Mesendoderm (in vitro differentiated cells): Measurements from ENCODE around the gene MTPN.

ENCODE experiments used
- DNase-seq: peaks from one replicate; pipeline ENCODE4 v3.0.0; 2013
- H2AK5ac ChIP-seq: 2 replicates; pipeline ENCODE4 v1.6.1; 2013; ENCODE audit warnings: low read length, inconsistent platforms
- H2BK120ac ChIP-seq: 2 replicates; pipeline ENCODE4 v1.6.1; 2013; ENCODE audit warnings: low read depth, mild to moderate bottlenecking, low read length, moderate library complexity, mixed read lengths
- H2BK15ac ChIP-seq: replicated peaks from 2 replicates; pipeline ENCODE4 v1.6.1; 2013; ENCODE audit warnings: low read depth, mild to moderate bottlenecking, moderate library complexity
- H2BK5ac ChIP-seq: 2 replicates; pipeline ENCODE4 v1.6.1; 2013; ENCODE audit warnings: low read length, inconsistent platforms
- H3K18ac ChIP-seq: 2 replicates; pipeline ENCODE4 v1.6.1; 2013; ENCODE audit warnings: mild to moderate bottlenecking, low read length, mixed read lengths
- H3K23ac ChIP-seq: one replicate; pipeline ENCODE4 v1.6.1; 2013; ENCODE audit warnings: low read length
- H3K27ac ChIP-seq: 2 replicates; pipeline ENCODE4 v1.5.1; 2013; ENCODE audit warnings: low read depth, mild to moderate bottlenecking, inconsistent platforms, low read length, moderate library complexity
- H3K27me3 ChIP-seq: 2 replicates; pipeline ENCODE4 v1.6.1; 2013; ENCODE audit warnings: low read length, control low read depth, mild to moderate bottlenecking, inconsistent platforms; ENCODE audit not compliant: insufficient read depth, poor library complexity
- H3K36me3 ChIP-seq: 2 replicates; pipeline ENCODE4 v1.6.1; 2013; ENCODE audit warnings: low read length, inconsistent platforms; ENCODE audit not compliant: control insufficient read depth, insufficient read depth
- H3K4ac ChIP-seq: one replicate; pipeline ENCODE4 v1.6.1; 2013; ENCODE audit warnings: low read depth, mild to moderate bottlenecking, low read length, moderate library complexity
- H3K4me1 ChIP-seq: 2 replicates; pipeline ENCODE4 v1.6.1; 2013; ENCODE audit warnings: low read depth, low read length, inconsistent platforms; ENCODE audit not compliant: control insufficient read depth
- H3K4me2 ChIP-seq: 2 replicates; pipeline ENCODE4 v1.6.1; 2013; ENCODE audit warnings: low read length
- H3K4me3 ChIP-seq: 2 replicates; pipeline ENCODE4 v1.5.1; 2013; ENCODE audit warnings: mild to moderate bottlenecking, low read length
- H3K56ac ChIP-seq: one replicate; pipeline ENCODE4 v1.6.1; 2013; ENCODE audit warnings: low read length
- H3K79me1 ChIP-seq: 2 replicates; pipeline ENCODE4 v1.6.1; 2013; ENCODE audit warnings: low read length, inconsistent platforms
- H3K79me2 ChIP-seq: 2 replicates; pipeline ENCODE4 v1.6.1; 2013; ENCODE audit warnings: mild to moderate bottlenecking, low read length; ENCODE audit not compliant: control insufficient read depth, insufficient read depth
- H3K9ac ChIP-seq: 2 replicates; pipeline ENCODE4 v1.6.1; 2013; ENCODE audit warnings: low read length, inconsistent platforms
- H4K5ac ChIP-seq: one replicate; pipeline ENCODE4 v1.6.1; 2013; ENCODE audit warnings: low read length
- H4K8ac ChIP-seq: one replicate; pipeline ENCODE4 v1.6.1; 2013; ENCODE audit warnings: low read depth, mild to moderate bottlenecking, control low read depth, low read length, moderate library complexity
- WGBS: extraction: QIAGEN DNeasy Blood & Tissue Kit; methylation state at CpG from one replicate; pipeline ENCODE4 v1.1.7; 2013; ENCODE audit warnings: low lambda C conversion rate, missing lambda C conversion rate; ENCODE audit not compliant: insufficient coverage; ENCODE audit errors: extremely low coverage; 5-methylcytosine and 5-hydroxymethylcytosine counted together

Gene MTPN

GRCh38 chr7:136004083-136004482 lies 26.9 kb upstream of the MTPN start:
- Histone ChIP-seq H3K56ac (no peak overlapping the region), H3K23ac (no peak overlapping the region), H3K36me3 (no peaks in the 10 kb centered on the region), H3K79me1 (no peaks in the 10 kb centered on the region), H2BK5ac (no peak overlapping the region), H3K18ac (no peak overlapping the region), H2AK5ac (no peak overlapping the region), H3K79me2 (no peaks in the 10 kb centered on the region), H2BK15ac (no peak overlapping the region), H3K27ac (no peak overlapping the region), H3K27me3 (no peaks in the 10 kb centered on the region), H3K4me3 (no peak overlapping the region), H3K4me1 (no peaks in the 10 kb centered on the region), H3K4me2 (no peak overlapping the region), H2BK120ac (no peak overlapping the region), H4K8ac (no peak overlapping the region), H4K5ac (no peak overlapping the region), H3K9ac (no peak overlapping the region), H3K4ac (no peak overlapping the region)
- no CpG with 5 or more reads among the region's 3 CpGs for WGBS
- DNase-seq: no peak

DNA sequence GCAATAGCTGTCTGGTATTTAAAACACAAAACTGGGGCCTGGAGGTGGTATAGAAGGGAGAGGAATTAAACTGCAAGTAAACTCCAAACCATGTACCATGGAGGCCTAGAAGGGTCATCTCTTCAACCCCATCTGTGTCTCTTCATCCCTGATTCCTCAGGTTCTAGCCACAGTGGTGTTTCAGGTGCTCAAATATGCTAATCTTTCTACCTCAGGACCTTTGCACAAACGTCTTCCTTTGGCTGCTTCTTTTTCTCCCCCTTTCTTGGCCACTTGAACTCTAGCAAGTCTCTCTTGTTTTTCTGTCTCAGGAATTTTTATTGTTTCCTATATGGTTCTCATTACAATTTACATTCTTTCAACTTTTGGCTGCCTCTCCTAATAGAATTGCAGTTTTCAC lies 25.6 kb upstream of the MTPN start:
- H3K4me3 ChIP-seq: no peak overlapping the region
- no peak overlapping the region for H4K8ac ChIP-seq
- no peak for DNase-seq
- no peak overlapping the region for H3K27ac ChIP-seq
- no peaks in the 10 kb centered on the region for H3K79me2 ChIP-seq
- no peak overlapping the region for H2BK120ac ChIP-seq
- H3K4me1 ChIP-seq: no peaks in the 10 kb centered on the region
- no peak overlapping the region for H3K4ac ChIP-seq
- H3K18ac ChIP-seq: no peak overlapping the region
- no peak overlapping the region for H3K9ac ChIP-seq
- H2BK15ac ChIP-seq: no peak overlapping the region
- no CpG with 5 or more reads among the region's 1 CpG for WGBS
- H3K23ac ChIP-seq: no peak overlapping the region
- no peak overlapping the region for H3K4me2 ChIP-seq
- no peaks in the 10 kb centered on the region for H3K36me3 ChIP-seq
- H3K79me1 ChIP-seq: no peaks in the 10 kb centered on the region
- no peaks in the 10 kb centered on the region for H3K27me3 ChIP-seq
- no peak overlapping the region for H2AK5ac ChIP-seq
- H4K5ac ChIP-seq: no peak overlapping the region
- H3K56ac ChIP-seq: no peak overlapping the region
- no peak overlapping the region for H2BK5ac ChIP-seq

GRCh38 chr7:136000288-136000913 lies 23.2 kb upstream of the MTPN start:
- Histone ChIP-seq H3K18ac (no peak overlapping the region), H3K23ac (no peak overlapping the region), H3K79me2 (no peaks in the 10 kb centered on the region), H2AK5ac (no peak overlapping the region), H3K79me1 (no peaks in the 10 kb centered on the region), H3K4ac (no peak overlapping the region), H4K8ac (no peak overlapping the region), H3K9ac (no peak overlapping the region), H2BK120ac (no peak overlapping the region), H4K5ac (no peak overlapping the region), H3K4me3 (no peak overlapping the region), H3K4me1 (no peaks in the 10 kb centered on the region), H3K27me3 (no peaks in the 10 kb centered on the region), H3K4me2 (no peak overlapping the region), H3K36me3 (no peaks in the 10 kb centered on the region), H3K56ac (no peak overlapping the region), H2BK15ac (no peak overlapping the region), H3K27ac (no peak overlapping the region), H2BK5ac (no peak overlapping the region)
- no CpG with 5 or more reads among the region's 3 CpGs for WGBS
- no peak for DNase-seq

GRCh38 chr7:135998081-135998480 lies 20.9 kb upstream of the MTPN start:
- Histone ChIP-seq H3K79me1 (no peaks in the 10 kb centered on the region), H3K4me1 (no peaks in the 10 kb centered on the region), H3K4me3 (no peak overlapping the region), H3K36me3 (no peaks in the 10 kb centered on the region), H2BK15ac (no peak overlapping the region), H3K4ac (no peak overlapping the region), H3K9ac (no peak overlapping the region), H3K23ac (no peak overlapping the region), H2BK5ac (no peak overlapping the region), H3K27ac (no peak overlapping the region), H3K18ac (no peak overlapping the region), H3K4me2 (no peak overlapping the region), H2BK120ac (no peak overlapping the region), H3K27me3 (no peaks in the 10 kb centered on the region), H3K79me2 (no peaks in the 10 kb centered on the region), H4K5ac (no peak overlapping the region), H2AK5ac (no peak overlapping the region), H3K56ac (no peak overlapping the region), H4K8ac (no peak overlapping the region)
- DNase-seq: no peak

DNA sequence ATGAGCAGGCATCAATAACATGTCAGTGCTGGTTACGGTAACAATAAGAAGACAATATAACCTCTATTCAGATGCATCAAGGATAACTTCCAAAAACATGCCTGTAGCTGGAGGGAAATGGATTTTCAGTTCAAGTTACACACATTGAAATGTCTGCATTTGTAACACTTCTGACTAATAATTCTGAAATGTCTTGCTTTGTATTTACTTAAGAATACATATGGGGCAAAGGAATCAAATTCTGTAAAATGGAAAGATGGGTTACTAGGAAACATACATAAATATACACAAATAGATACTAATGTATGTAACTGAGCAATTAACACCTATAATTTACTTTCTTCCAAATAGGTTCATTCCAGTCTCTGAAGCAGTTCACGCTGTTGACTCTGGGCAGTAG lies 18.6 kb upstream of the MTPN start:
- H3K4ac ChIP-seq: no peak overlapping the region
- no peak overlapping the region for H4K8ac ChIP-seq

DNA sequence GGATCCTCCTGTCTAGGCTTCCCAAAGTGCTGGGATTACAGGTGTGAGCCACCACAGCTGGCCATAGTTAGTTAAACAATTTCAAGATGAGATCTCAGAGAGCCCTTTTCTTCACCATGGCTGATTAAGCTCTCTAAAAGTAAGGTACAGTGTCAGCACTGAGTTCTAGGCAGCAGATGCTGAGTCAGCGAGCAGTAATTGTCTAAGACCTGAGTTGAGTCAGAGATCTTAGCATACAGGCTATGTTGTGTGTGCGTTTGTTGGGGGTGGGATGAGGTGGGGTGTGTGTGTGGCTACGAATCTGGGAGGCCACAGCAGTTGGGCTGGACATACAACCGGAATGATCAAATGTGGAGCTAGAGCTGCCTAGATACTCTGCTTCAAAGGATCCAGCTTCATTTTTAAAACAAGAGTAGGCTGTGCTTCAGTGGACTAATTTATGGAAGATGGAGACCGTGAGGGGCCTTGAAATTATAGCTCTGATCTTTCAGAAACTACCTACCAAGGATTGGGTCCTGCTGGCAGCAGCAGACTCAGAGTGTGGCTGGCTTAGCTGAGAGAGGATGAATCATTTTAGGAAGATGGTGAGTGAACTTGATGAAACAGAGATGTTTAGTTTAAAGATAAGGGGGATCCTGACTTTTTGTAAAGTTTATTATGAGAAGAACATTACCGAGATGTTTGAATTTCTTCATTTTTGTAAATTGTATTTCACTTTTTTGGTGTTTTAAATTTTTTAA lies 17.5 kb upstream of the MTPN start:
- no peaks in the 10 kb centered on the region for H3K79me2 ChIP-seq
- no peak for DNase-seq
- no peak overlapping the region for H2BK15ac ChIP-seq
- H3K18ac ChIP-seq: no peak overlapping the region
- no peak overlapping the region for H4K5ac ChIP-seq
- H3K4ac ChIP-seq: no peak overlapping the region
- no peak overlapping the region for H3K56ac ChIP-seq
- H3K9ac ChIP-seq: no peak overlapping the region
- H4K8ac ChIP-seq: no peak overlapping the region
- no peak overlapping the region for H2BK5ac ChIP-seq
- no peaks in the 10 kb centered on the region for H3K36me3 ChIP-seq
- no peaks in the 10 kb centered on the region for H3K4me1 ChIP-seq
- WGBS: 100% methylated on average over 1 of the region's 6 CpGs
- no peak overlapping the region for H3K4me2 ChIP-seq
- no peaks in the 10 kb centered on the region for H3K79me1 ChIP-seq
- no peak overlapping the region for H2AK5ac ChIP-seq
- no peak overlapping the region for H2BK120ac ChIP-seq
- H3K23ac ChIP-seq: no peak overlapping the region
- H3K27me3 ChIP-seq: no peaks in the 10 kb centered on the region
- no peak overlapping the region for H3K27ac ChIP-seq
- no peak overlapping the region for H3K4me3 ChIP-seq

More for the DNA sequence above, 18.6 kb upstream of the MTPN start:
- no peak overlapping the region for H3K4me3 ChIP-seq
- H2BK15ac ChIP-seq: no peak overlapping the region
- H3K27me3 ChIP-seq: no peaks in the 10 kb centered on the region
- no peak overlapping the region for H3K27ac ChIP-seq
- H3K4me2 ChIP-seq: no peak overlapping the region
- no peak overlapping the region for H2BK120ac ChIP-seq
- no peak overlapping the region for H4K5ac ChIP-seq
- H3K18ac ChIP-seq: no peak overlapping the region
- H3K79me1 ChIP-seq: no peaks in the 10 kb centered on the region
- H2BK5ac ChIP-seq: no peak overlapping the region
- no peak overlapping the region for H2AK5ac ChIP-seq
- H3K23ac ChIP-seq: no peak overlapping the region
- H3K36me3 ChIP-seq: no peaks in the 10 kb centered on the region
- H3K4me1 ChIP-seq: no peaks in the 10 kb centered on the region
- H3K79me2 ChIP-seq: no peaks in the 10 kb centered on the region
- no peak overlapping the region for H3K56ac ChIP-seq
- DNase-seq: no peak
- H3K9ac ChIP-seq: no peak overlapping the region
- no CpG with 5 or more reads among the region's 2 CpGs for WGBS
